ENCODE results near the gene MYBPHL.

Gene MYBPHL

GRCh38 chr1:109251277-109252166, 55.3 kb downstream of the MYBPHL start:
- no peak for DNase-seq

- DNase-seq: no peak
Observed at GRCh38 chr1:109250454-109251276, 56.1 kb downstream of the MYBPHL start.

- peak in 1 of 14 donors; percentile 12 for DNase-seq
Observed at GRCh38 chr1:109249654-109250401, 57.0 kb downstream of the MYBPHL start.

- DNase-seq: peak in 7 of 14 donors; percentile 27 to 77 (median 31)
Observed at GRCh38 chr1:109248797-109249629, 57.8 kb downstream of the MYBPHL start, which contains the start of gene CELSR2. Gene CELSR2, plus strand, starts transcription at chr1:109249539. Its CDS starts 541 bp downstream, at chr1:109250080.

GRCh38 chr1:109248444-109248796, 58.4 kb downstream of the MYBPHL start:
- no peak for DNase-seq

GRCh38 chr1:109247401-109248365, 59.1 kb downstream of the MYBPHL start:
- DNase-seq: peak in 1 of 14 donors; percentile 61

GRCh38 chr1:109246141-109246551, 60.7 kb downstream of the MYBPHL start:
- no peak for DNase-seq

- no peak for DNase-seq
Observed at GRCh38 chr1:109243860-109244552, 62.8 kb downstream of the MYBPHL start.

- no peak for DNase-seq
Observed at GRCh38 chr1:109243221-109243620, 63.6 kb downstream of the MYBPHL start.

- DNase-seq: peak in 4 of 14 donors; percentile 25 to 88 (median 46)
Observed at GRCh38 chr1:109242387-109242786, 64.4 kb downstream of the MYBPHL start.

All from C1 segment of cervical spinal cord (tissue), 14 donors.